ENCODE measurements around the gene PFN3.
A peak's percentile ranks its signal among the peaks of the same experiment; 100 is the strongest.

The PFN3 gene, protein sequence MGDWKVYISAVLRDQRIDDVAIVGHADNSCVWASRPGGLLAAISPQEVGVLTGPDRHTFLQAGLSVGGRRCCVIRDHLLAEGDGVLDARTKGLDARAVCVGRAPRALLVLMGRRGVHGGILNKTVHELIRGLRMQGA

DNA sequence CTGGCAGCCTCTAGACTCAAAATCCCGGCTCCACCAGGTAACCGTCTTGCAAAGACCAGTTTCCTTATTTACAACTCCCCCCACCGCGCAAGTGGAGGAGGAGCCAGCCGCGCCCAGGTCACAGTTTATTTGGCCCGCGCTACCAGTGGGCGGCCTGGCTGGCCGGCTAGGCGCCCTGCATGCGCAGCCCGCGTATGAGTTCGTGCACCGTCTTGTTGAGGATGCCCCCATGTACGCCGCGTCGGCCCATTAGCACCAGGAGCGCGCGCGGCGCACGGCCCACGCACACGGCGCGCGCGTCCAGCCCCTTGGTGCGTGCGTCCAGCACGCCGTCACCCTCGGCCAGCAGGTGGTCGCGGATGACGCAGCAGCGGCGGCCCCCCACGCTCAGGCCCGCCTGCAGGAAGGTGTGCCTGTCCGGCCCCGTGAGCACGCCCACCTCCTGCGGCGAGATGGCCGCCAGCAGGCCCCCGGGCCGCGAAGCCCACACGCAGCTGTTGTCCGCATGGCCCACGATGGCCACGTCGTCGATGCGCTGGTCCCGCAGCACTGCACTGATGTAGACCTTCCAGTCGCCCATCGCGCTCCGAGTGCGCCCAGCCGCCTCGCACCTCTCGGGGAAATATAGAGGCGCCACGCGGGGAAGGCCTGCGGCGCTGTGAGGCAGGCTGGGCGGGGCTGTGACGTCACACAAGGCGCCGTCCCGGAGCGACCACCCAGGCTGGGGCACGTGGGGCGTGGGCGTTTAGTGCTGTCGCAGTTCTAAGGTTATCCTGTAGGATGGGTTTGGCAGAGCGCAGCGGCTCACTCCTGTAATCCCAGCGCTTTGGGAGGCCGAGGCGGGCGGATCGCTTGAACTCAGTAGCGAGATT, at the start of gene PFN3:
TSS of gene PFN3 (minus strand) at position 665 of the 872 bp plus-strand sequence. CDS start at position 580, 85 bp downstream.
- DNase-seq (ENCODE audit: extremely low spot score, insufficient read length, low read depth) (no peak), FAIRE-seq (no peak)

DNA sequence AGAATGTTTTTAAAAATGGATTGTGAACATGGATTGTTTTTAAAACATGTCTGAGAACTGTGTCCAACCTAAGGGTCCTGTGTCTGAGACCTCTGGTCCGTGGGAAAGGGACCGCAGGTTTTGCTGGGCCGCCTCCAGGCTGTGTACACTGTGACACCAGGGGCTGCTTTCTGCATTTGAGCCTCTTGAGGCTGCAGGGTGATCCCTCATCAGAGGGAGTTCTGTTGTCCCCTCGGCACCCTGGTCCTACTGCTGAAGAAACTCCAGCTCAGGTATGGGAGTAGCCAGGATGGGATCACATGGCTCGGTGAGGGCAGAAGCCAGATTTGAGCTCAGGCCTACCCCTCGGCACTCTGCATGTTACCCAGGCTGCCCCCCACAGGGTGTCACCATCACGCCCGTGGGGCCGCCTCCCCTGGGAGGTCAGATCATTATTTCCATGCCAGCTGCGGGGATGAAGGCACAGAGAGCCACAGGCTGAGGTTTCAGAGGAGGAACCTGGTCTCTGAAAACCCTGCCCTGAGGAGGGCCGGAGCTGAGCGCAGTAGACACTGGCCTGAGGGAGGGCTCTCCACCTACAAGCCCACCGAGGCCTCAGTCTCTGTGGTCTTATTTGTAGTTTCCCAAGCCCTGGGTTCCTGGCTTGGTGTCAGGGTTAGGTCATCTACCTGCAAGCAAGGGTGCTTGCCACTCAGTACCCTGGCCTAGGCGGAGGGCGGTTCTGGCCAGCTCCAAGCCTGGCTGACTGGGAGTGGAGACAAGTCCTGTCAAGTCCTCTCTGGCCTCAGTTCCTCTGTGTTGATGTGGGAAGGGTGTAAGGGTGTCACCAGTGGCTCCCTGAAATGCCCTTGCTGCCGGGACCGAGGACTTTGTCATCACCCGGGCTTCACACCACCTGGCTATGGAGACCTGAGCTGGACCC, 48.9 kb upstream of the PFN3 start:
- FAIRE-seq (no peak), DNase-seq (ENCODE audit: extremely low spot score, insufficient read length, low read depth) (no peak)

DNA sequence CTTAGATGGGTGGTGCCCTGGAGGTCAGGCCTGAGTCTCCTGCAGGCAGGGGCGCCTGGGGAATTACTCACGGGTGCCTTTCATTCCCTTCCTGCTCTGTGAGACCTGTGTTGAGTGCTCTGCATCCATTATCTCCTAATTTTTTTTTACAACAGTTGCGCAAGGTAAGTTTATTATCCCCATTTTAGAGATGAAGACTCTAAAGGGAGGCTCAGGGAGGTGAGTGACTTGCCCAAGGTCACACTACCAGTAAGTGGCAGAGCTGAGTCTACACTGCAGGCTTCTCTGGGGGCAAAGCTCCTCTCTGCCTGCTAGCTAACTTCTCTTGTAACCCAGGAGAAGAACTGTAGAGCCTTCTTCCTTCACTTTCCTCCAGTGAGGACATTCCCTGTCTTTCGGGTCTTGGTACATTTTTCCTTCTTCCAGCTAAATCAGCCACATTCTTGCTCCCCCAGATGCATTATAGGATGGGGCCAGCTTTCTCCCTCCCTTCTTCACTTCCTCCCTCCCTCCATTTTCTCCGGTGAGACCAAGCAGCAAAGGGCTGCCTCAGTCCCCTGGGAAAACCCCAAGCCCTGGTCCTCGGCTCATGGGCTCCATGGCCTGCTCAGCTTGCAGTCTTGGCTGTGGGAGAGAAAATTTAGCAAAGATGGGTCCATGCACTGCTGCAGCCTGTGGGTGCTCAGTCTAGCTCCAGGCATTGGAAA, 47.9 kb upstream of the PFN3 start:
- FAIRE-seq (peak; percentile 51), DNase-seq (ENCODE audit: extremely low spot score, insufficient read length, low read depth) (no peak)

DNA sequence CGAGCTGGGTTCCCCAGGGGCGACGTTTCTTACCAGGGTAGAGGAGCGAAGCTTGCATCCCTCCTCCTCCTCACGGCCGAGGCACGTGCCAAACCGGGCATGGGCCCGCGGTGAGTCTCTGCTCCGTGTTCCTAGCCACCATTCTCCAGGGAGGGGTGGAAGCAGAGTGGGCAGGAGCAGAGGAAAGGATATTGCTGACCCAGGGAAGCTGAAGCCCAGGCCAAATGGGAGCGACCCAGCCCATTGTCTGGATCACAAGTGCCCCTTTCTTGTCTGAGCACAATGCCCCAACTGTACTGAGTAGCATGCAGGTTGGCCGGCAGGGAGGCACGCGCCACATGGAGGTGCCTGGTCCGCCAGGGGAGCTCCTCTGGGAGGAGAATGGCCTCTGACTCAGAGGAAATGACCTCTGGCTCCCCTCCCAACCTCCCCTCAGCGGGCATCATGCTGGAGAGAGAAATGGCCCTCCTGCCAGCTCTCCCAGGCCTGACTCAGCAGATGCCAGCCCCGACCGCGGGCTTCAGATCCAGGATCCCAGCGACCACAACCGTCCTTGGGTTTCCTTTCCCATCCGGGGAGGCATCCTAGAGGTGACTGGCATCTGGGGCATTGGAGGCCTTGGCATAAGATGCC, 47.3 kb upstream of the PFN3 start:
- no peak for DNase-seq (ENCODE audit: extremely low spot score, insufficient read length, low read depth)
- FAIRE-seq, result no peak

DNA sequence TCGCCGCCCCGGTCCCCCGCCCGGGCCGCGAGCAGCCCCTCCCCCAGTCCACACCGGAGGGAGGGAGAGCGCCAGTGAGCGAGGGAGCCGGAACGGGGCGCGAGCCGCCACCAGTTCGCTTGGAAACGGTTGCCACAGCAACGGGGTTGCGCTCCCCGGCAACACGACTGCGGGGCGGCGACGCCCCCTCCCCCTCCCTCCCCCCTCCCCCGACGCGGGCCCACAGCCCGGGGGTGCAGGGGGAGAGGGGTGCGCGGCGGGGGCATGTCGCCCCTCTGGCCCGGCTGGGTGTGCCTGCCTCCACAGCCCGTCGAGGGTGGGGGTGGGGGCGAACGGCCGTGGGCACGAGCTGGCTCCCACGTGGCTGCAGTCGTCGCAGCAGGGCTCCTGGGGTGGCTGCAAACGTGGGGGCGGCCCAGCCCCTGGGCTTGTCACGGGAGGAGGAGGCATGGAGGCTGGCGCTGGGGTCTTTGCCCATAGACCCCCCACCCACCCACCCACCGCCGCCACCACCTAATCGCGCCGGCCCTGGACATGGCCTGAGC, 46.7 kb upstream of the PFN3 start:
- DNase-seq (ENCODE audit: extremely low spot score, insufficient read length, low read depth), result peak; percentile 32
- FAIRE-seq, result peak; percentile 5

DNA sequence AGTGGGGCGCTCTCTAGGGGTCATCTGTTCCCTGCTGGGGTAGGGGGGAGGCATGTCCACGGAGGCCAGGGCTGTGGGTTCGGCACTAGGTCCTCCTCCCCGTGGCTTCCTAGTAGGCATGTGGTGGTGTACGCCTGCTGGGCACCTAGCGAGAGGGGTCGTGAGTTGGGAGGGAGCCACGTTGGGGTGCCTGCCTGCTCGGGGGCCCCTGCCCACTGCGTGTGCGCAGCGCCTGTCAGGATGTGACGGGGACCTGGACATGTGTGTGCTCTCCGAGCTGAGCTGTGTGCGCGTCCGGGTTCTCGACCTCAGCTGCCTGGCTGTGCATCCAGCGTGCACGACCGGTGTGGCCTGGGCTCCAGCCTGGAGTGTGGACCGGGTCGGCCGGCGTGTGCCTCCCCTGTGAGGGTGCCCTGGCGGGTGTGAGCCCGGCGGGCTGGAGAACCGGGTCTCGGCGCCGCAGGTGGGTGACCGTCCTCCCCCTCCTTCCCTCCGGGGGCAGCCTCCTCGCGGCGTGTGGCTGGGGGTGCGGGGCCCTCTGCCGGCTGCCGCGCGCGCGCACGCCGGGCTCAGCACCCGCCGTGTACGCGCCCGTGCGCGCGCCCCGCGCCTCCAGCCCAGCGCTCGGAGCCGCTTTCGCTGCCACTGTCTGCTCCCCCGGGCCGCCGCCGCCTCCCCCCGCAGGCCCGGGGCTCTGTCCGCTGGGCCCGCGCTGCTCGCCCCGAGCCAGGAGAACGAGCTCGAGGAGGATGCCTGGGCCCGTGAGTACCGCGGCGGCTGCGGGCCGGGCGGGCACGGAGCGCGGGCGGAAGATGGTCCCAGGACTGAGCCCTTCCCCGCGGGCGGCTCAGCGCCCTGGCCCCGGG, 46.0 kb upstream of the PFN3 start, which contains the start of gene PRR7:
TSS of gene PRR7 (plus strand) at position 615 of the 866 bp plus-strand sequence. CDS start 8,254 bp downstream, outside the sequence.
- peak; percentile 70 for DNase-seq (ENCODE audit: extremely low spot score, insufficient read length, low read depth)
- FAIRE-seq, result peak; percentile 83

DNA sequence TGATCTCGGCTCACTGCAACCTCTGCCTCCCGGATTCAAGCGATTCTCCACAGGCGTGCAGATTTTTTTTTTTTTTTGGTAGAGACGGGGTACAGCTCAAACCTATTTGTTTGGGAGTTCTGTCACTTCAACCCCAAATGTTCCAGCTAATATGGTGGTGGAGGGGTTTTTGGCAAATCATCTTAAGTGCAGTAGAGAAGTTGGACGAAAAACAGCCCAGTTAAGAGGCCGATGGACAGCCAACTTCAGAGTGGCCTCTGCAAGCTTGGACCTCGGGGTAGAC, 45.4 kb upstream of the PFN3 start:
- FAIRE-seq (no peak), DNase-seq (ENCODE audit: extremely low spot score, insufficient read length, low read depth) (no peak)

DNA sequence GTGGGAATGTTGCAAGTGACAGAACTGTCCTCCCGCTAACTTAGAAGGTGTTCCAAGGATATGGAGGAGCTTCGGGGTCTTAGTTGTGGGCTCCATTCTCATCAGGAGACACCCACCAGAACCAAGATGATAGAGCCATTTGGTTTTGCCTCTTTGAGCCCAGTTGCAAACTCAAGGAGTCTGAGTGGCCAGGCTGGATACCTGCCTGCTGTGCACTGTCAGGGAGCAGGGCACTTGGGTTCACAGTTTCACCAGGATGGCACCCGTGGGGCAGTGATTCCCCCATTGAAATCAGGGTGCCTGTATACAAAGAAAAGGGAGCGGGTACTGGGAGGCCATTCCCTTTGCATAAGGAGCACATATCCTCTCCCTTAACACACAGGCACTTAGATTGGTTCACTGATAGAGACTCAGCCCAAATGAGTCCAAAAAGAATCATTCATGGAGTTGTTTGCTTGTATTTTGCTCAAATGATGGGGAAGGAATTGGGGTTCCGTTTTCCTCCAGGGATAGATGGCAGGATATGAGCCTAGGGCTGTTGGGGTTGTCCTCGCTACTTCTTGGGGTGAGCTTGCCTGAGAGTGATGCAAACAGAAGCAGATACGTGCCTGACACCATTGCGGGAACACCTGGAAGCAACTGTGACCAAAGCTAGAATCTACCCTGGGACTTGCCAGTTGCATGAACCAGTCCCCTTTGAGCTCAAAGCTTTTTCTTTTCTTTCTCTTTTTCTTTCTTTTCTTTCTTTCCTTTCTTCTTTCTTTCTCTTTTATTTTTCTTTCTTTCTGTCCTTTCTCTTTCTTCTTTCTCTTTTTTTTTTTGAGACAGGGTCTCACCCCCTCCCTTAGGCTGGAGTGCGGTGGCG, 44.8 kb upstream of the PFN3 start:
- DNase-seq (ENCODE audit: extremely low spot score, insufficient read length, low read depth), result no peak
- peak; percentile 60 for FAIRE-seq

DNA sequence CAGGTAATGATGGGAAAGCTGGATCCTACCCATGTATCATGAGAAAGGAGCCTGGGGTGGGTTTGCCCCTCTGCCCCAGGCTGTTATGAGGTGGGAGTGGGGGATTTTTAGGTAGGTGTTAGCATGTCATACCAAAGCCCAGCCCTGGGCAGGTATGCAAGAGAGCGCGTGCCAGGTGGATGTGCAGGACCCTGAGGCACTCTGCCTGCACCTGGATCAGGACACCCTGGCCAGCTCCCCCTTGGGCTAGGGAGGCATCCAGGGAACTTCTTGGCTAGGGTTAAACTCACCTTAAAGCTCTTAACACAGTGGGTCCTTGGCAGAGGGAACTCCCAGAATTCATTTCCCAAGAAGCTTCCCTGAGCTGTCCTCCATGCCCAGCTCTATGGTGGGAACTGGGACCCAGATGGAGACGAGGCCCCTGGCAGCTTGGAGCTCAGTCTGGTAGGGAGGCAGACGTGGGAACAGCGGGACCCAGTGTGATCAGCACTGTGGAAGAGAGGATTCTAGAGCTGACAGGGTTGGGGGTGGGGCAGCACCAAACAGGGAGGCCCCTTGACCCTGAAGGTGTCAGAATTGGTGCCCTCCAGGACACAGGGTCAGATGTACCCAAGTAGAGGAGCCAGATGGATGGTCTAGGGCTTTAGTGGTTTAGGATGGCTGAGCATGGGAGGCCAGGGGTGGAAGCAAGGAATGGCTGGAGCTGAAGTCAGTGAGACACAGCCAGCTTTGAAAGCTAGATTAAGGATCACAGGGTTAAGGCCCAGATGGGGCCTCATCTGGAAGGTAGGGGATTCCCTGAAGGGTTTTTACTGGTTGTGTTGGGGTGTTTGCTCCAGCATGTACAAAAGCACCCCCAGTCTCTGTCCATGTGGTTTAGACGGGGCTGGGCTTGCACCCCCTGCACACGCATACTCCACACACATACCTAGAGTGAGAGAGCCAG, 43.9 kb upstream of the PFN3 start:
- no peak for DNase-seq (ENCODE audit: extremely low spot score, insufficient read length, low read depth)
- peak; percentile 57 for FAIRE-seq

DNA sequence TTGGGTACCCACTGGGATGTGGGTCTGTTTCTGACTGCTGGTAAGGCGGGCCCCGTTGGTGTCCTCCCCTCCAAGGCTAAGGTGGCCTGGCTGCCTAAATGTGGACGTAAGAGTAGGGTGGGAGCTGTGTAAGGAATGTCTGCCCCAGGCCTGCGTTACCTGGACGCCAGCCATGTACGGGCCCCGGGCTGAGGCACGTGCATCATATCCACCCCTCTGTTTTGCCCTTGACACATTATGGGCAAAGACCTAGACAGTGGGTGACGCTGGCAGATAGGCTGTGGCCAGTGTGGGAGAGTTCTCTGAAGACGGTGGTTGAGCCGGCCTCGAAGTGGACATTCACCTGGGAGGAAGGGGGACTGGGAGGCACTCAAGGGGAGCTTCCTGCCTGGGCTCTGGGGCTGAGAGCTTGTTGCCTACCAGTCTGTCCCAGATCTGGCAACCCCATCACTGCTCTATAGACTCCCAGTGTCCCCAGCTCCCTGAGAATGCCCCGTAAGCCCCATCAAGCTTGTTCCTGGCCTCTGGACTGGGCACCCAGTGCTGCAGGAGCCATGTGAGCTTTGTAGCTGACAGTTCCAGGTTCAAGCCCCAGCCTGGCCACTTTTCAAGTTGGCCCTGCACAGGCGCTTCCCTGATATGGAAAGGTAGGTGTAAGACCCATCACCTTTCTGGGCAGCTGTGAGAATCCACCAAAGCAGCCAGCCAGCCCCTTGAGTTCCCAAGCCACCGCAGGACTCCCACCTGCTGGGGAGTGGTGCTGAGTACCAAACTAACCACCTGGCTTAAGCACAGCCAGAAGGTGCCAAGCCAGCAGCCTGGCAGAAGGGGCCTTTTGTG, 42.9 kb upstream of the PFN3 start:
- no peak for DNase-seq (ENCODE audit: extremely low spot score, insufficient read length, low read depth)
- no peak for FAIRE-seq

DNA sequence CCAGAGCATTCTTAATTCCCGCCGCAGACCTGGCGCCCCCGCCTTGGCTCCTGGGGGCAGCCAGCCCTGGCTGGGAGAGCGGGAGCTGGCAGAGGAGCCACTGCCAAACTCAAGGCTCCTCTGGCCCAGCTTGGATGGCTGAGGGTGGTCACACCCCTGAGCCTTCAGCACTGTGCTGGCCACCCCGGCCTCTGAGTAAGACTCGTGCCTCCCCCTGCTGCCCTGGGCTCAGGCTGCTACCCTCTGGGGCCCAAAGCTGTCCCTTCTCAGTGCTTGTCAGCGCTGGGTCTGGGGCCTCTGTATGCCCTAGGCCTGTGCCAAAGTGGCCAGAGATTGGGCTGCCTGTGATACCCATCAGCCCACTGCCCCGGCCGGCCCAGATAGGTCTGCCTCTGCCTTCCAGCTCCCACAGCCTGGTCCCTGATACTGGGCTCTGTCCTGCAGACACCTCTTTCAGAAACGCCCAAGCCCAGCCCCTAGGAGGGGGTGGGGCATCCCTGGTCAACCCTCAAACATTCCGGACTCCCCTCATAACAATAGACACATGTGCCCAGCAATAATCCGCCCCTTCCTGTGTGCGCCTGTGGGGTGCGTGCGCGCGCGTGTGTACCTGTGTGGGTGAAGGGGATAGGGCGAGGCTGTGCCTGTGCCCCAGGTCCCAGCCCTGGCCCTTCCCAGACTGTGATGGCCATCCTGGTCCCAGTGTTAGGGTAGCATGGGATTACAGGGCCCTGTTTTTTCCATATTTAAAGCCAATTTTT, 41.8 kb upstream of the PFN3 start:
- no peak for DNase-seq (ENCODE audit: extremely low spot score, insufficient read length, low read depth)
- no peak for FAIRE-seq

DNA sequence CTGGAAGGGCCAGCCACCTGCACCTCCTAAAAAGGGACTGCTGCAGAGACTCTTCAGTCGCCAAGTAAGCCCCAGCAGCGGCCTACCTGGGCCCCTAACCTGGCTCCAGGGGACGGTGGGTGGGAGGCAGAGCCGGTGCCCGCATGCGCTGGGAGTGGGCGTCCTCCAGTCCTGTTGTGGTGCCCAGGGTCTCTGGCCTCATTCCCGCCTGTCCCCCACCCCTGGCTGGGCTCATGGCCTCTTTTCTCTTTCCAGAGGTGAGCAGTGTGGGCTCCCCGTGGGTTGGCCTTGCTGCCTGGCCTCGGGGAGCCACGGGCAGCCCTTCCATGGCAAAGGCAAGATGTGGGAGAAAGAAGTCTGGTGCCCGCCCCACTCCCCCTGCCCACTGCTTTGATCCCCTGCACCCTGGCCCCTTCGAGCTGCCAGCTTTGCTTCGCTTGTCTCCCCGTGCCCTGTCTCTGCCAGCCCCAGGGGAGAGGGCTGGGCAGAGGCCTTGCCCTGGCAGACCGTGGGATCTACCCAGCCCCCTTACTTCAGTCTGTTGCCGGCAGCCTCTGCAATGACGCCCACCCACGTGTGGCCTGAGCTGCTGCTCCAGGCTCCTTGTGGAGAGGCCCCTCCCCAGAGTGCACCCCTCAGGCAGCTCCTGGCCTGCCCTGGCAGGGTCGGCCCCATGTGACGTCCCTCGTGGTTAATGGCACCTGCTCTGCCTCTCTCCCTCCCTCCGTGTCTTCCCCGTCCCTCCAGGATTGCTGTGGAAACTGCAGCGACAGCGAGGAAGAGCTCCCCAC, 40.7 kb upstream of the PFN3 start:
- FAIRE-seq (no peak), DNase-seq (ENCODE audit: extremely low spot score, insufficient read length, low read depth) (no peak)

DNA sequence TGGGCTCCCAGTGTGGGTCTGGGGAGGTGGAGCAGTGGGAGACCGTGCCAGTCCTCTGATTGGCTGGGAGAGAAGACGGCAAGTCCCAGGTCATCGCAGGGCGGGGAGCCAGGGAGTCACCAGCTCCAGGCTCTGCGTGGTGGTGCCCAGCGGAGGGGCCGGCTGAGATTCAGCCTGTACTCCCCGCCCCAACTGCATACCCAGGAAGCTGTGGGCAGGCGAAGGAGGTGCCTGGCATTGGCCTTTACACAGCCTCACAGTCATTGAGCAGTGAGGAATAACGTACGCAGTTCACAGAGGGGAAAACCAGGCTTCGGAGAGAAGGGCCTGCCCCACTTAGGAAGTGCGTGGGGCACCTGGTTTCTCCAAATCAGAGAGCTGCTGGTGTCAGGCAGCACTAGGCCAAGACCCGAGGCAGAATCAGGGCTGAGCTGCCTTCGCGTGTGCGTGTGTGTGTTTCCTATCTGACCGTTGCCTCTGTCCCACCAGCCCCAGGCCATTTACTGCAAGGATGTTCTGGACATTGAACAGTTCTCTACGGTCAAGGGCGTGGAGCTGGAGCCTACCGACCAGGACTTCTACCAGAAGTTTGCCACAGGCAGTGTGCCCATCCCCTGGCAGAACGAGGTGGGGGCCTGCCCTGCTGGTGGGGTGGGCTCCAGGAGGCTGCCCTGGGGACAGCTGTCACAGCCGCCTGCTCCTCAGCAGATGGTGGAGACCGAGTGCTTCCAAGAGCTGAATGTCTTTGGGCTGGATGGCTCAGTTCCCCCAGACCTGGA, 39.9 kb upstream of the PFN3 start:
- DNase-seq (ENCODE audit: extremely low spot score, insufficient read length, low read depth) (no peak), FAIRE-seq (no peak)
